Neural progenitor cell (in vitro differentiated cells): Measurements from ENCODE around the gene RXRA. TPM values are rescaled to one million over a fixed set of nuclear protein-coding genes. Genes with fewer than 3 reads are reported as not detected.

Experiments used
- DNase-seq: peaks from one replicate; pipeline ENCODE4 v3.0.0-alpha.2; 2016; ENCODE audit warnings: low spot score
- H2AFZ ChIP-seq: fragments of 200-600 bp; sonication (generic); replicated peaks from 2 replicates; pipeline ENCODE4 v1.6.1; 2016; ENCODE audit warnings: antibody characterized with exemption
- H3F3A ChIP-seq: fragments of 200-600 bp; sonication (generic); 2 replicates; pipeline ENCODE4 v1.6.1; 2016; ENCODE audit warnings: antibody characterized with exemption, low read depth
- H3K27ac ChIP-seq: fragments of 200-600 bp; sonication (generic); 2 replicates; pipeline ENCODE4 v1.5.1; 2016; ENCODE audit warnings: mild to moderate bottlenecking
- H3K27me3 ChIP-seq: fragments of 200-600 bp; sonication (generic); 2 replicates; pipeline ENCODE4 v1.6.1; 2016; ENCODE audit warnings: mild to moderate bottlenecking, moderate library complexity
- H3K36me3 ChIP-seq: fragments of 200-600 bp; sonication (generic); 2 replicates; pipeline ENCODE4 v1.5.1; 2016
- H3K4me1 ChIP-seq: fragments of 200-600 bp; sonication (generic); 2 replicates; pipeline ENCODE4 v1.6.1; 2016; ENCODE audit warnings: mixed run types
- H3K4me2 ChIP-seq: fragments of 200-600 bp; sonication (generic); 2 replicates; pipeline ENCODE4 v1.6.1; 2016
- H3K4me3 ChIP-seq: fragments of 200-600 bp; sonication (generic); 2 replicates; pipeline ENCODE4 v1.5.1; 2016
- H3K79me2 ChIP-seq: fragments of 200-600 bp; sonication (generic); 2 replicates; pipeline ENCODE4 v1.6.1; 2016; ENCODE audit warnings: low read depth
- H3K9ac ChIP-seq: fragments of 200-600 bp; sonication (generic); 2 replicates; pipeline ENCODE4 v1.6.1; 2016
- H3K9me3 ChIP-seq: fragments of 200-600 bp; sonication (generic); 2 replicates; pipeline ENCODE4 v1.5.1; 2016; ENCODE audit warnings: low read depth
- H4K20me1 ChIP-seq: fragments of 200-600 bp; sonication (generic); 2 replicates; pipeline ENCODE4 v1.6.1; 2016; ENCODE audit warnings: low read depth
- H3K27ac Mint-ChIP-seq: 3 replicates; pipeline ENCODE4 v1.8.0; 2021; ENCODE audit warnings: mixed read lengths
- H3K27me3 Mint-ChIP-seq: 2 replicates; pipeline ENCODE4 v1.8.0; 2022; ENCODE audit warnings: low read depth, mild to moderate bottlenecking, inconsistent platforms, moderate library complexity, mixed read lengths; ENCODE audit not compliant: insufficient read depth
- H3K36me3 Mint-ChIP-seq: 3 replicates; pipeline ENCODE4 v1.8.0; 2021; ENCODE audit warnings: mixed read lengths
- H3K4me1 Mint-ChIP-seq: 3 replicates; pipeline ENCODE4 v1.8.0; 2021; ENCODE audit warnings: mixed read lengths
- H3K4me3 Mint-ChIP-seq: 3 replicates; pipeline ENCODE4 v1.8.0; 2021; ENCODE audit warnings: mild to moderate bottlenecking, moderate library complexity, mixed read lengths
- H3K9me3 Mint-ChIP-seq: 3 replicates; pipeline ENCODE4 v1.8.0; 2020; ENCODE audit warnings: mixed read lengths
- EZH2 ChIP-seq: fragments of 200-600 bp; sonication (generic); IDR thresholded peaks from 2 replicates; pipeline ENCODE4 v1.6.1; 2017; ENCODE audit warnings: antibody characterized with exemption, mild to moderate bottlenecking, moderate library complexity
- EZH2phosphoT487 ChIP-seq: fragments of 200-600 bp; sonication (generic); IDR thresholded peaks from 2 replicates; pipeline ENCODE4 v1.6.1; 2017; ENCODE audit warnings: antibody characterized with exemption
- total RNA-seq: library from RNA; depleted of rRNA; stranded (reverse); fragments of >200 nt; gene quantifications from 2 replicates; pipeline ENCODE4 v1.2.3, GENCODE V29; 2015; ENCODE audit warnings: low replicate concordance
- TF ChIP-seq, protein P1 (sequence below): fragments of 200-600 bp; sonication (generic); IDR thresholded peaks from 2 replicates; pipeline ENCODE4 v1.5.1; 2017; ENCODE audit warnings: antibody characterized with exemption, mild to moderate bottlenecking

Gene RXRA
- total RNA-seq, 1 donor from 2014 or later, result 11.6 TPM

DNA sequence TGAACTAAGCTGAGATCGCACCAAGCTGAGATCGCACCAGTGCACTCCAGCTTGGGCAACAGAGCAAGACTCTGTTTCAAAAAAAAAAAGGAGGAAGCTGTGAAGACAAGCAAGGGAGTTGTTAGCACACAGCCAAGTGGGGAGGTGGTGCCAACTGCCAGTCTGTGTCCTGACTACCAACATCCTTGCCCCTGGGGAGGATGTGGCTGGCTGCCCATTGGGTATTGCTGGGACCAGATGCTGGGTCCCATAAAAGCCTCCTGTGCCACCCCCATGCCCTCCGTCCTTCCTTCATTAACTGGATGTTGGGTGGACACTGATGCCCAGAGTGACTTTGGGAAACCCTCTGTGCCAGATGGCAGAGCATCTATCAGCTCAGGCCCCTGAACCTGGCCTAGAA lies 158.2 kb downstream of the RXRA start:
- Mint-ChIP-seq H3K9me3 (peaks cover 3% of the 10 kb centered on the region), H3K36me3 (no peaks in the 10 kb centered on the region), H3K27ac (no peak overlapping the region), H3K4me1 (peaks cover 4% of the 10 kb centered on the region), H3K27me3 (peaks cover 5% of the 10 kb centered on the region), H3K4me3 (no peak overlapping the region)
- TF ChIP-seq EZH2phosphoT487 (no peak), EZH2 (no peak)
- TF ChIP-seq, protein P1, sequence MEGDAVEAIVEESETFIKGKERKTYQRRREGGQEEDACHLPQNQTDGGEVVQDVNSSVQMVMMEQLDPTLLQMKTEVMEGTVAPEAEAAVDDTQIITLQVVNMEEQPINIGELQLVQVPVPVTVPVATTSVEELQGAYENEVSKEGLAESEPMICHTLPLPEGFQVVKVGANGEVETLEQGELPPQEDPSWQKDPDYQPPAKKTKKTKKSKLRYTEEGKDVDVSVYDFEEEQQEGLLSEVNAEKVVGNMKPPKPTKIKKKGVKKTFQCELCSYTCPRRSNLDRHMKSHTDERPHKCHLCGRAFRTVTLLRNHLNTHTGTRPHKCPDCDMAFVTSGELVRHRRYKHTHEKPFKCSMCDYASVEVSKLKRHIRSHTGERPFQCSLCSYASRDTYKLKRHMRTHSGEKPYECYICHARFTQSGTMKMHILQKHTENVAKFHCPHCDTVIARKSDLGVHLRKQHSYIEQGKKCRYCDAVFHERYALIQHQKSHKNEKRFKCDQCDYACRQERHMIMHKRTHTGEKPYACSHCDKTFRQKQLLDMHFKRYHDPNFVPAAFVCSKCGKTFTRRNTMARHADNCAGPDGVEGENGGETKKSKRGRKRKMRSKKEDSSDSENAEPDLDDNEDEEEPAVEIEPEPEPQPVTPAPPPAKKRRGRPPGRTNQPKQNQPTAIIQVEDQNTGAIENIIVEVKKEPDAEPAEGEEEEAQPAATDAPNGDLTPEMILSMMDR, result no peak
- Histone ChIP-seq H2AFZ (no peak overlapping the region), H3K4me3 (no peak overlapping the region), H3K27ac (no peak overlapping the region), H3F3A (no peaks in the 10 kb centered on the region), H3K79me2 (no peaks in the 10 kb centered on the region), H3K9me3 (no peaks in the 10 kb centered on the region), H3K4me1 (no peaks in the 10 kb centered on the region), H3K27me3 (no peaks in the 10 kb centered on the region), H3K4me2 (no peak overlapping the region), H4K20me1 (no peaks in the 10 kb centered on the region), H3K36me3 (no peaks in the 10 kb centered on the region), H3K9ac (no peak overlapping the region)
- DNase-seq, result no peak

GRCh38 chr9:134485653-134486052 lies 159.4 kb downstream of the RXRA start:
- Histone ChIP-seq H2AFZ (no peak overlapping the region), H3K9ac (no peak overlapping the region), H4K20me1 (no peaks in the 10 kb centered on the region), H3K4me3 (no peak overlapping the region), H3K4me2 (no peak overlapping the region), H3K36me3 (no peaks in the 10 kb centered on the region), H3K27ac (no peak overlapping the region), H3K27me3 (no peaks in the 10 kb centered on the region), H3K4me1 (no peaks in the 10 kb centered on the region), H3K79me2 (no peaks in the 10 kb centered on the region), H3K9me3 (no peaks in the 10 kb centered on the region), H3F3A (no peaks in the 10 kb centered on the region)
- Mint-ChIP-seq H3K27me3 (peaks cover 6% of the 10 kb centered on the region), H3K36me3 (no peaks in the 10 kb centered on the region), H3K4me3 (no peak overlapping the region), H3K9me3 (peaks cover 3% of the 10 kb centered on the region), H3K27ac (peak overlapping the region; percentile 63), H3K4me1 (peaks cover 4% of the 10 kb centered on the region)
- TF ChIP-seq, protein P1, result no peak
- no peak for TF ChIP-seq EZH2
- no peak for TF ChIP-seq EZH2phosphoT487
- DNase-seq, result no peak

- no peak overlapping the region for H3K4me3 Mint-ChIP-seq
- Histone ChIP-seq H3K9me3 (no peaks in the 10 kb centered on the region), H3K36me3 (no peaks in the 10 kb centered on the region), H3K4me2 (no peak overlapping the region), H3K79me2 (no peaks in the 10 kb centered on the region), H3K4me3 (no peak overlapping the region), H3K4me1 (no peaks in the 10 kb centered on the region), H3K9ac (no peak overlapping the region), H2AFZ (no peak overlapping the region), H3K27ac (no peak overlapping the region), H3F3A (no peaks in the 10 kb centered on the region), H3K27me3 (no peaks in the 10 kb centered on the region), H4K20me1 (no peaks in the 10 kb centered on the region)
- H3K27ac Mint-ChIP-seq, result no peak overlapping the region
- DNase-seq, result no peak
- TF ChIP-seq, protein P1, result no peak
- TF ChIP-seq EZH2phosphoT487 (no peak), EZH2 (no peak)
- peaks cover 6% of the 10 kb centered on the region for H3K27me3 Mint-ChIP-seq
- H3K9me3 Mint-ChIP-seq, result peaks cover 3% of the 10 kb centered on the region
- no peaks in the 10 kb centered on the region for H3K36me3 Mint-ChIP-seq
- H3K4me1 Mint-ChIP-seq, result peaks cover 5% of the 10 kb centered on the region
Observed at GRCh38 chr9:134486143-134486591, 159.9 kb downstream of the RXRA start.
